ENCODE results near the gene OASL.

Gene OASL
- 99.8 to 795 (median 213) reads per million in 3 donors for total RNA-seq

DNA sequence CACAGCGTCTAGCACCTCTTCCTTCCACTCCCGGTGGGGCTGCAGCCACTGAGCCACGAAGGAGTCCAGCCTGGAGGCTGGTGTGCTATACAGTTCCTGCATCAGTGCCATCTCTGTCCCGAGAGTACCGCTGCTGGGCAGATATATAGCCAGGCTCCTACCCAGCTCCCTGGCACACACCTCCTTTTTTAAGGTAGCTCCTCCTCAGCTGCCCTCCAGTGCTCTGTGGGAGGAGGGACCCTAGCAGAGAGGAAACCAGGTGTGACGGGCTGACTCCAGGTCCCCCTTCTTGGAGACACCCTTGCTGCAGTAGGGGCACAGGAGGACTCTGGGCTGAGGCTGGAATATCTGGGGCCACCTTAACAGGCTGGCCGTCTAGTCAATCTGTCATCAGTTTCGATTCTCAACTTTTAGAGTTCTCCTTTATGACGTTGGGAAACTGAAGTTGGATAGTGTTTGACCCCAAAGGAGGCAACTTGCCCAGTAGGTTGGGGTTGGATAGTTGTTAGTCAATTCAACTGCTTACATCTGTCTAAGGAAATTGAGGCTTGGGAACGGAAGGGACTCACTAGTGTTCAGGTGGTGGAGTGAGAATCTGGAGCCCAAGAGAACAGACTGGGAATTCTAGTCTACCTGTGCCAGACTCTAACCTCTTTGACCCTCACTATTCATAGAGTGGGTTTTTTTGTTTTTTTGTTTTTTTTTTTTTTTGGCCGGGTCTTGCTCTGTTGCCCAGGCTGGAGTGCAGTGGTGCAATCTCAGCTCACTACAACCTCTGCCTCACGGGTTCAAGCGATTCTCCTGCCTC lies at the start of gene OASL:
Gene OASL, minus strand, starts transcription at position 386 of the 808 bp plus-strand sequence. Its CDS starts 275 bp downstream, at position 111.
- H3K27ac ChIP-seq (ENCODE audit: insufficient read depth, low read length, poor library complexity, severe bottlenecking): peak within 1 kb of the TSS; percentile 75

GRCh38 chr12:121088195-121088585 lies 49.1 kb upstream of the OASL start:
- Histone ChIP-seq H3K27me3 (replicated peaks; ENCODE audit: control insufficient read depth, insufficient read depth, low read length, poor library complexity, severe bottlenecking) (no peaks in the 10 kb centered on the region), H3K4me1 (ENCODE audit: control insufficient read depth, insufficient read depth, low read length, poor library complexity, severe bottlenecking) (peaks cover 7% of the 10 kb centered on the region), H3K9me3 (ENCODE audit: control insufficient read depth, low read length) (no peaks in the 10 kb centered on the region), H3K4me3 (ENCODE audit: insufficient read depth, low read depth, low read length, poor library complexity, severe bottlenecking) (no peak overlapping the region), H3K36me3 (ENCODE audit: control insufficient read depth, insufficient read depth, low read length) (no peaks in the 10 kb centered on the region), H3K27ac (ENCODE audit: insufficient read depth, low read length, poor library complexity, severe bottlenecking) (no peak overlapping the region)
- DNase-seq: no peak

More for the DNA sequence above, at the start of gene OASL:
- no peaks in the 10 kb centered on the region for H3K9me3 ChIP-seq (ENCODE audit: control insufficient read depth, low read length)
- peak; percentile 66 to 79 (median 74) for DNase-seq
- peaks cover 33% of the 10 kb centered on the region for H3K4me1 ChIP-seq (ENCODE audit: control insufficient read depth, insufficient read depth, low read length, poor library complexity, severe bottlenecking)
- H3K27me3 ChIP-seq (replicated peaks; ENCODE audit: control insufficient read depth, insufficient read depth, low read length, poor library complexity, severe bottlenecking): no peaks in the 10 kb centered on the region
- H3K4me3 ChIP-seq (ENCODE audit: insufficient read depth, low read depth, low read length, poor library complexity, severe bottlenecking): peak within 1 kb of the TSS; percentile 75
- H3K36me3 ChIP-seq (ENCODE audit: control insufficient read depth, insufficient read depth, low read length): no peaks in the 10 kb centered on the region

DNA sequence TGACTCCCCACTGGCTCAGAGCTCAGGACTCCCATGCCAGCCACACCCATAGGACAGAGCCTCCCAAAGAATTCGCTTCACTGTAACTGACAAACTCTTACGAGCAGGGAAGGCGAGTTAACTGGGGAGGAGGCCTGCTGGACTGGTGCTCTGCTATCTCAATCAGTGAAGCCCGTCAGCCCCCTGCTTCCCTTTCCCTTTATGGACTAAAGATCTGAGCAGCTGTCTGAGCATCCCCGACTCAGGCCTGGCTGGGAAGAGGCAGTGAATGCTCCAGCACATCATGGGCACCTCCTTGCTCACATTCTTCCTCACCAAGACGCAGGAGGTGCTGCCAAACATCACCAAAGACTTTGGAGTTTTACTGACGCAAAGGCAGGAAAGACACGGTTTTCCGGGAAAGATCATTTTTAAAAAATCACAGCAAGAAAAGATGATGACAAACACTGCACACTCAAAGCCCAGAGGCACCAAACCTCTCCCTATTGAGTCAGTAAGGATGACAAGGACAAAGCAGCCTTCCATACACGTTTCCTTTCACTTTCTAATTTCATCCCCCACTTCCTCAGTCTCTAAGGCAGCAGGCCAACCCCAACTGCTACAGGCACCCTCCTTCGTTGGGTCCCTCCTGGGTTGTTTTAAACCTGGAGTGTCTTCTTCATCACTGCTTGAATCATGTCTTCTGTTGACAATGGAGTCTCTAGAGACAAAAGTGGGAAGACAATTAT lies 48.6 kb upstream of the OASL start:
- peaks cover 4% of the 10 kb centered on the region for H3K4me1 ChIP-seq (ENCODE audit: control insufficient read depth, insufficient read depth, low read length, poor library complexity, severe bottlenecking)
- no peak for DNase-seq
- H3K4me3 ChIP-seq (ENCODE audit: insufficient read depth, low read depth, low read length, poor library complexity, severe bottlenecking): no peak overlapping the region
- no peaks in the 10 kb centered on the region for H3K27me3 ChIP-seq (replicated peaks; ENCODE audit: control insufficient read depth, insufficient read depth, low read length, poor library complexity, severe bottlenecking)
- H3K27ac ChIP-seq (ENCODE audit: insufficient read depth, low read length, poor library complexity, severe bottlenecking): no peak overlapping the region
- H3K36me3 ChIP-seq (ENCODE audit: control insufficient read depth, insufficient read depth, low read length): no peaks in the 10 kb centered on the region
- H3K9me3 ChIP-seq (ENCODE audit: control insufficient read depth, low read length): no peaks in the 10 kb centered on the region

DNA sequence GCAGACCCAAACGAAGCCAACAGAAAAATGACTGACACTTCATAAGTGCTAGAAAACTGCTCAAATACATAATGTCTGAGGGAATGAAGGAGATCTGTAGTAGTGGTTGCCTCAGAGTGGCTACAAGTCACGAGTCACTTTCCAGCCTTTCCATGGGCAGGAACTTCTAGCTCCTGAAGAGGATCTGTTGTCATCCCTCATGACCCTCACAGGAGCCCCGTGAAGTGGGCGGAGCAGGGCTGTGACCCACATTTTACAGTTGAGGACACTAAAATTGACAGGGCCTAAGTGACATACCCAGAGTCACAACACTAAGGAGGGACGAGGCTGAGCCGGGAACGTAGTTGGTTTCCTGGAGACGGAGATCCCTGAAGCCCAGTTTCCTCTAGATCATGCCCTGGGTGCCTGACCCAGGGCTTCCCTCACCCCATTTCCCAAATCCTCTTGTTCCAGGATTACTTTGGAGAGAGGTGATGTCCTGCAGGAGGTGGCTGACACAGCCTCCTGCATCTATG lies 47.8 kb upstream of the OASL start:
- Histone ChIP-seq H3K9me3 (ENCODE audit: control insufficient read depth, low read length) (no peaks in the 10 kb centered on the region), H3K27me3 (replicated peaks; ENCODE audit: control insufficient read depth, insufficient read depth, low read length, poor library complexity, severe bottlenecking) (no peaks in the 10 kb centered on the region), H3K27ac (ENCODE audit: insufficient read depth, low read length, poor library complexity, severe bottlenecking) (no peak overlapping the region), H3K4me1 (ENCODE audit: control insufficient read depth, insufficient read depth, low read length, poor library complexity, severe bottlenecking) (no peaks in the 10 kb centered on the region), H3K36me3 (ENCODE audit: control insufficient read depth, insufficient read depth, low read length) (no peaks in the 10 kb centered on the region), H3K4me3 (ENCODE audit: insufficient read depth, low read depth, low read length, poor library complexity, severe bottlenecking) (no peak overlapping the region)
- no peak for DNase-seq

GRCh38 chr12:121085506-121086353 lies 46.7 kb upstream of the OASL start:
- H3K27me3 ChIP-seq (replicated peaks; ENCODE audit: control insufficient read depth, insufficient read depth, low read length, poor library complexity, severe bottlenecking): no peaks in the 10 kb centered on the region
- no peaks in the 10 kb centered on the region for H3K36me3 ChIP-seq (ENCODE audit: control insufficient read depth, insufficient read depth, low read length)
- no peaks in the 10 kb centered on the region for H3K9me3 ChIP-seq (ENCODE audit: control insufficient read depth, low read length)
- no peak overlapping the region for H3K4me3 ChIP-seq (ENCODE audit: insufficient read depth, low read depth, low read length, poor library complexity, severe bottlenecking)
- DNase-seq: no peak
- no peaks in the 10 kb centered on the region for H3K4me1 ChIP-seq (ENCODE audit: control insufficient read depth, insufficient read depth, low read length, poor library complexity, severe bottlenecking)
- H3K27ac ChIP-seq (ENCODE audit: insufficient read depth, low read length, poor library complexity, severe bottlenecking): no peak overlapping the region

DNA sequence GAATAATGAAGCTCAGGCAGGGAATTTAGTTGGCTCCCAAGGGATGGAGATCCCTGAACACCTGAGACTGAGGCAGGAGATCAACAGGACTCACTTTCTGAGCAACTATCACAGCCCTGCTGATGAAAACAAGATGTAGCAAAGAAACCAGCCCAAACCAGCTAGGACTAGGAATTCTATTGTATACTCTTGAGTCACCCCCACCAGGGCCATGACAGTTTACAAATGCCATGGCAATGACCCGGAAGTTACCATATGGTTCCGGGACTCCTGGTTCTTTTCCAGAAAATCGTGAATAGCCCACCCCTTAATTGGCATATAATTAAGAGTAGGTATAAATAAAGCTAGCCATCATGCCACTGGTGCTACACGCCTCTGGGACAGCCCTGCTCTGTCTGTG lies 46.0 kb upstream of the OASL start:
- Histone ChIP-seq H3K27me3 (replicated peaks; ENCODE audit: control insufficient read depth, insufficient read depth, low read length, poor library complexity, severe bottlenecking) (no peaks in the 10 kb centered on the region), H3K9me3 (ENCODE audit: control insufficient read depth, low read length) (no peaks in the 10 kb centered on the region), H3K27ac (ENCODE audit: insufficient read depth, low read length, poor library complexity, severe bottlenecking) (no peak overlapping the region), H3K4me3 (ENCODE audit: insufficient read depth, low read depth, low read length, poor library complexity, severe bottlenecking) (no peak overlapping the region), H3K4me1 (ENCODE audit: control insufficient read depth, insufficient read depth, low read length, poor library complexity, severe bottlenecking) (no peaks in the 10 kb centered on the region), H3K36me3 (ENCODE audit: control insufficient read depth, insufficient read depth, low read length) (no peaks in the 10 kb centered on the region)
- no peak for DNase-seq

GRCh38 chr12:121084229-121084628 lies 45.2 kb upstream of the OASL start:
- H3K36me3 ChIP-seq (ENCODE audit: control insufficient read depth, insufficient read depth, low read length): no peaks in the 10 kb centered on the region
- DNase-seq: no peak

DNA sequence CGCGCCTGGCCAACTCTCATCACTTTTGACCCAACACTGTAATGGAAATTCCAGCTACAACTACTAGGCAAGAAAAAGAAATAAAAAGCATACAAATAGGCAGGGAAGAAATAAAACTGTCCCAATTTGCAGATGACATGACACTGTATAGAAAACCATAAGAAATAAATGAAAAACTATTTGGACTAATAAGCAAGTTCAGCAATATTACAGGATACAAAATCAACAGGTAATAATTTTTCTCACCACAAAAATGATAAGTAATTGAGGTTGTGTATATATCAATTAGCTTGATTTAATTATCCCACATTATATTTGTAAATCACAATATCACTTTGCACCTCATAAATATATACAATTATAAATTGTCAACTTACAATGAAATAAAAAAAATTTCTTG lies 41.9 kb upstream of the OASL start:
- Histone ChIP-seq H3K27ac (ENCODE audit: insufficient read depth, low read length, poor library complexity, severe bottlenecking) (no peak overlapping the region), H3K4me1 (ENCODE audit: control insufficient read depth, insufficient read depth, low read length, poor library complexity, severe bottlenecking) (no peaks in the 10 kb centered on the region), H3K27me3 (replicated peaks; ENCODE audit: control insufficient read depth, insufficient read depth, low read length, poor library complexity, severe bottlenecking) (no peaks in the 10 kb centered on the region), H3K4me3 (ENCODE audit: insufficient read depth, low read depth, low read length, poor library complexity, severe bottlenecking) (no peak overlapping the region), H3K9me3 (ENCODE audit: control insufficient read depth, low read length) (no peaks in the 10 kb centered on the region), H3K36me3 (ENCODE audit: control insufficient read depth, insufficient read depth, low read length) (no peaks in the 10 kb centered on the region)
- DNase-seq: no peak

More at GRCh38 chr12:121084229-121084628, 45.2 kb upstream of the OASL start:
- H3K27ac ChIP-seq (ENCODE audit: insufficient read depth, low read length, poor library complexity, severe bottlenecking): no peak overlapping the region
- H3K9me3 ChIP-seq (ENCODE audit: control insufficient read depth, low read length): no peaks in the 10 kb centered on the region
- no peak overlapping the region for H3K4me3 ChIP-seq (ENCODE audit: insufficient read depth, low read depth, low read length, poor library complexity, severe bottlenecking)
- H3K4me1 ChIP-seq (ENCODE audit: control insufficient read depth, insufficient read depth, low read length, poor library complexity, severe bottlenecking): no peaks in the 10 kb centered on the region
- H3K27me3 ChIP-seq (replicated peaks; ENCODE audit: control insufficient read depth, insufficient read depth, low read length, poor library complexity, severe bottlenecking): no peaks in the 10 kb centered on the region

GRCh38 chr12:121079736-121080272 lies 40.8 kb upstream of the OASL start:
- H3K9me3 ChIP-seq (ENCODE audit: control insufficient read depth, low read length): no peaks in the 10 kb centered on the region
- no peaks in the 10 kb centered on the region for H3K27me3 ChIP-seq (replicated peaks; ENCODE audit: control insufficient read depth, insufficient read depth, low read length, poor library complexity, severe bottlenecking)
- no peak overlapping the region for H3K27ac ChIP-seq (ENCODE audit: insufficient read depth, low read length, poor library complexity, severe bottlenecking)
- H3K36me3 ChIP-seq (ENCODE audit: control insufficient read depth, insufficient read depth, low read length): no peaks in the 10 kb centered on the region
- DNase-seq: no peak
- no peaks in the 10 kb centered on the region for H3K4me1 ChIP-seq (ENCODE audit: control insufficient read depth, insufficient read depth, low read length, poor library complexity, severe bottlenecking)
- no peak overlapping the region for H3K4me3 ChIP-seq (ENCODE audit: insufficient read depth, low read depth, low read length, poor library complexity, severe bottlenecking)
